HAP-1 (cell line): ENCODE measurements around the gene HTR7.

Source experiments
- DNase-seq, 2 experiments: peaks; one replicate each; pipeline ENCODE4 v3.0.0-alpha.2; 2016 to 2020; ENCODE audit warnings: low spot score in 2 of 2
- H3K27me3 ChIP-seq: fragments of 250-450 bp; sonication (Bioruptor Pico); 2 replicates; pipeline ENCODE4 v1.5.1; 2020; ENCODE audit warnings: low read depth, mild to moderate bottlenecking, moderate library complexity
- H3K36me3 ChIP-seq: fragments of 250-450 bp; sonication (Bioruptor Pico); replicated peaks from 2 replicates; pipeline ENCODE4 v1.5.1; 2020; ENCODE audit warnings: mild to moderate bottlenecking
- H3K4me1 ChIP-seq: fragments of 250-450 bp; sonication (Bioruptor Pico); 2 replicates; pipeline ENCODE4 v1.5.1; 2020; ENCODE audit warnings: mild to moderate bottlenecking
- H3K4me3 ChIP-seq: fragments of 250-450 bp; sonication (Bioruptor Pico); 2 replicates; pipeline ENCODE4 v1.5.1; 2020; ENCODE audit warnings: mild to moderate bottlenecking, moderate library complexity
- H3K9me3 ChIP-seq: fragments of 250-450 bp; sonication (Bioruptor Pico); 2 replicates; pipeline ENCODE4 v1.5.1; 2020; ENCODE audit warnings: mild to moderate bottlenecking, moderate library complexity
- in situ Hi-C: fragments of 300-500 bp; cut with MboI; formaldehyde crosslinking; loops from 3 replicates; pipeline ENCODE4 v1.14.3; 2020; ENCODE audit warnings: low sequenced_read_pairs, inconsistent platforms, mixed read lengths

Gene HTR7

GRCh38 chr10:90779548-90779947 is 78.3 kb downstream of the HTR7 start:
- H3K27me3 ChIP-seq, result no peaks in the 10 kb centered on the region; the same call in 1 of the 2 replicates
- H3K4me1 ChIP-seq, result no peaks in the 10 kb centered on the region
- no peaks in the 10 kb centered on the region for H3K36me3 ChIP-seq
- H3K9me3 ChIP-seq, result no peaks in the 10 kb centered on the region
- in situ Hi-C loops, result no loop called here
- H3K4me3 ChIP-seq, result no peak overlapping the region
- DNase-seq, result peak; percentile 11 to 17

DNA sequence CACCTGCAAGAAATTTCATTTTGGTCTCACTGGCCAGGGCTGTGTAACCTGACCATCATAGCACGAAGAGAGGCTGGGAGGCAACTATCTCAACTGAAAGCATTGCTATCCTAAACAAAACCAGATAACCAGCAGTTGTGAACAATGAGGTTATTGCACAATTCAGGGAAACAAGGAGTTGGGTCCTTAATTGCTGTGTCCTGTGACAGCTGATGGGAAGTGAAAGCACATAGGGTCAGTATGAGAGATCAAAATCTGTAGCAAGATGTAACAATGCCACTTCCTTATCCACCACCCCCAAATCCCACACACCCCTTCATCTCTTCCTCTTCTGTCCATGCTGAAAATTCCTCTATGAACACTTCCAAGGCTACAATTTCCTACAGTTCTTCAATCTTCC is 80.2 kb downstream of the HTR7 start:
- no peak for DNase-seq
- H3K27me3 ChIP-seq, result no peaks in the 10 kb centered on the region; the same call in 1 of the 2 replicates
- H3K9me3 ChIP-seq, result no peaks in the 10 kb centered on the region
- in situ Hi-C loops, result no loop called here
- no peaks in the 10 kb centered on the region for H3K36me3 ChIP-seq
- H3K4me3 ChIP-seq, result no peak overlapping the region
- no peaks in the 10 kb centered on the region for H3K4me1 ChIP-seq

GRCh38 chr10:90775351-90776028 is 82.3 kb downstream of the HTR7 start:
- no peak for DNase-seq
- Histone ChIP-seq H3K4me1 (no peaks in the 10 kb centered on the region), H3K36me3 (no peaks in the 10 kb centered on the region), H3K9me3 (no peaks in the 10 kb centered on the region), H3K27me3 (no peaks in the 10 kb centered on the region), H3K4me3 (no peak overlapping the region)
- in situ Hi-C loops, result no loop called here

- Histone ChIP-seq H3K4me3 (no peak overlapping the region), H3K36me3 (no peaks in the 10 kb centered on the region), H3K9me3 (no peaks in the 10 kb centered on the region), H3K27me3 (no peaks in the 10 kb centered on the region), H3K4me1 (no peaks in the 10 kb centered on the region)
- DNase-seq, result no peak
- in situ Hi-C loops, result no loop called here
Measured at GRCh38 chr10:90769946-90770841, 87.6 kb downstream of the HTR7 start.

DNA sequence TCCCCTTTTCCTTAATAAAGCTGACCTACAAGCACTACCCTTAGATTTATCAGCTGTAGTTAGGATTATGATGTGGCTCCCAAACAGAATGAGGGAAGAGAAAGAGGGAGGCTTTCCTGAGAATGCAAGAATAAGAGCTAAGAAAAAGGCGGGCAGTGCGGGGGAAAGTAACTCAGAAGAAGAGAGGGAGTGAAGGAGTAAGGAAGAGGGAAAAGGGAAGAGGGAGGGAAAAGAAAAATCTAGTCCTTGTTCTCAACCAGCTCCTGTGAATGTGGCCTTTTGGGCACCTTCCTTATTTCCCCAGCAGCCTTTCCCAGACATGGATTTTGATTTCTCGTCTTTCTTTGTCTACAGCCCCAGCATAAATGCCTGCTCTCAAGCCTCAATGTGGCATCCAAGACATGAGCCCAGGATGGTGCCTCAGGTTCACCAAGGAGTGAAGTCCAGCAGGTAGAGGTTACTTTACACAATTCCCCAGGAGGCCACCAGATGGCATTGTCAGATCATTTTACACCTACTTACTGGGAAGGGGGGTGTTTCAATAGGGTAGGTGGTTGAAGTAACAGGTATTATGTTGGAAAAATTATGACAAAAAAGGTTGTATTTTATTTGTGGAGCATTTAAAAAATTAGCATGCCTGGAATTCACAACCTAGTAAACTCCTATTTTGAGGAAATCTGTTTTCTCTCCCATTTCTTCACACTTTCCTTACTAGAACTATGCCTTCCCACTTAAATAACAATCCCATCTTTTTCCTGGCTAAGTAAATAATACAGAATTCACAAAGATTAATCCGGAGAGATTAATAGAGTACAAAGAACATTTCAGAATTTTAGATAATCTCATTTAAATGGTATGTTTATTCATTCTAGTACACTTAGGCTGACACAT is 106.5 kb downstream of the HTR7 start:
- in situ Hi-C loops, result loop anchor here (5.0 kb wide), 1 partner anchor 116 kb away; no protein-coding TSS in a partner anchor
- no peaks in the 10 kb centered on the region for H3K36me3 ChIP-seq
- no peaks in the 10 kb centered on the region for H3K9me3 ChIP-seq
- peaks cover 6% of the 10 kb centered on the region for H3K4me1 ChIP-seq
- H3K27me3 ChIP-seq, result peaks cover 45% of the 10 kb centered on the region
- peak; percentile 39 to 65 for DNase-seq
- no peak overlapping the region for H3K4me3 ChIP-seq

- in situ Hi-C loops, result no loop called here
- H3K9me3 ChIP-seq, result no peaks in the 10 kb centered on the region
- H3K4me3 ChIP-seq, result no peak overlapping the region
- DNase-seq, result no peak
- H3K4me1 ChIP-seq, result no peaks in the 10 kb centered on the region
- H3K27me3 ChIP-seq, result peaks cover 12% of the 10 kb centered on the region; the same call in 1 of the 2 replicates
- H3K36me3 ChIP-seq, result no peaks in the 10 kb centered on the region
Measured at GRCh38 chr10:90746829-90747228, 111.0 kb downstream of the HTR7 start.

DNA sequence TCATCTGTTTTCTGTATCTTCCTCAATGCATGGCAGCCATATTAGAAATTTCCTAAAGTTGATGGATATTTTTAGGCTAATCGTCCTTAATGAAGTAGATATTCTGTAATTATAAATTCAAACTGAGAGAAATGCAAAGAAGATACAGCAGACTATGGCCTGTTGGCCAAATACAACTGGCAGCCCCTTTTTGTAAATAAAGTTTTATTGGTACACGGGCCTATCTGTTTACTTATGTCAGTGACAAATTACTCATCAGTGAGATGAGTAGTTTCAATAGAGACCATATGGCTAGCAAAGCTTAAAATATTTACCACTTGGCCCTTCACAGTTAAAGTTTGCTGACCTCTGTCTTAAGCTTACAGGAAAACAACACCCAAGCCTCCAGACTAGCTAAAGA is 112.3 kb downstream of the HTR7 start:
- in situ Hi-C loops, result no loop called here
- peaks cover 8% of the 10 kb centered on the region; the same call in 1 of the 2 replicates for H3K27me3 ChIP-seq
- no peak for DNase-seq

GRCh38 chr10:90743291-90743690 is 114.5 kb downstream of the HTR7 start:
- Histone ChIP-seq H3K27me3 (peaks cover under 1% of the 10 kb centered on the region), H3K9me3 (no peaks in the 10 kb centered on the region), H3K36me3 (no peaks in the 10 kb centered on the region), H3K4me3 (no peak overlapping the region), H3K4me1 (no peaks in the 10 kb centered on the region)
- in situ Hi-C loops, result no loop called here
- DNase-seq, result no peak

More for the DNA sequence above, 112.3 kb downstream of the HTR7 start:
- Histone ChIP-seq H3K36me3 (no peaks in the 10 kb centered on the region), H3K9me3 (no peaks in the 10 kb centered on the region), H3K4me3 (no peak overlapping the region), H3K4me1 (no peaks in the 10 kb centered on the region)

DNA sequence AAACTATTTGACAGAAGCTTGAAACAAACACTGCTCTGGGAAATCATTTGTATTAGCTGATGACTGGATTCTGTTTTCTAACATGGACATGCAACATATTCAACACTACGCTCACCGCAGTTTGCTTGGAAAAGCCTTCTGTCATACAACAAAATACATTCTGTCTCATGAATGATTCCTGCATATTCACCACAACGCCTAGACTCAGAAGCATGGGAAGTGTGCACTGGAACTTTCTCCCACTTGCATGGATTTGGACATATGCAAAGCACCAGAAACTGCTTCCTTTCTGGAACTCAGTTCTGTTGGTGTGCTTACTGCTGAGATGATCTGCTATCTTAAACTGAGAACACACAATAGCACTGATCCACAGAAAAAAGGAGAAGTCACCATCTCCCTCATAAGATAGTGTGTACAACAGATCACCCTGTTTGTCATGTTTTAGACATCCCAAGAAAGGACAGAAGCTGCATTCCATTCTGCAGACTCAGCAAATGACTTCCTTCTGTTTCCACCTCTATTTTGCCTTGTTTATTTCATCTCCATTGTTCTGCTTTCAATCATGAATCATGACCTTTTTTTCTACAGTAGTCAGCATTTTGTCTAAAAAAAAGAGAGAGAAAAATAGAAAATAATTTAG is 115.8 kb downstream of the HTR7 start:
- Histone ChIP-seq H3K4me1 (no peaks in the 10 kb centered on the region), H3K36me3 (no peaks in the 10 kb centered on the region), H3K4me3 (no peak overlapping the region), H3K27me3 (peaks cover 2% of the 10 kb centered on the region; the same call in 1 of the 2 replicates), H3K9me3 (no peaks in the 10 kb centered on the region)
- no peak for DNase-seq
- in situ Hi-C loops, result no loop called here

DNA sequence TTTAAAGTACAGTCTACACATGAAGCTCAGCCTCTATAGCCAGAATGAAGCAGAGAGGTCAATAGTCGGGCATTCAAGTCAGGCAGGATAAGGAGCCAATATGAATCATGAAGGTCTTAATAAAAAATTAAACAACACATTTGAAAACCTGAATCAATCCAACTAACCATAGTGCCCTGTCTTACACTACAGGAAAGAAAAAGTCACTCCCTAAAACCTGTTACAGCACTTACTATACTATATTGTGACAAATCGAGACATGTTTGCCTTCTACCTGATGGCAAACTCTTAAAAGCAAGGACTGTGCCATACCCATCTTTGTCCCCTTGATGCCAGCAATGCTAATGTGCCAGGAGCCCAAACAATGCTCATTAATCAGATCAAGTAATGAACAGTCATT is 117.6 kb downstream of the HTR7 start:
- no peak for DNase-seq
- H3K36me3 ChIP-seq, result no peaks in the 10 kb centered on the region
- H3K4me1 ChIP-seq, result no peaks in the 10 kb centered on the region
- H3K27me3 ChIP-seq, result peaks cover 2% of the 10 kb centered on the region; the same call in 1 of the 2 replicates
- H3K9me3 ChIP-seq, result no peaks in the 10 kb centered on the region
- no peak overlapping the region for H3K4me3 ChIP-seq
- in situ Hi-C loops, result no loop called here

DNA sequence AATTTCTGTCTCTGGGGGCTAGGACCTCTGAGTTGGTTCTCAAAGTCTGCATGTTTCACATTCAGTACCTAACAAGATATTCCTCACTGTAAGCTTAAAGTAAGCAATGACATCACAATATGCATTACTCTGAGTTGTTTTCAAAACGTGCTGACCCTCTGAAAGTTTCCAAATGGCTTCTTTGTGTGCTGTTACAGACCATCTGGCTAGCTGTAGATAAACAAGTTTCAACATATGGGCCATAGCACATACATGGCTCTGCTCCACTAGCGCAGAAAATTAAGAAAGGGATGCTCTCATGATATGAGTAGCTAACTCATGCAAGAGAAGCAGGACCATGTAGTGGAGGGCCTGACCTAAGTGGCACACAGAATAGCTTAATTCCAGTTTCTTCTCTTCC is 119.0 kb downstream of the HTR7 start:
- no peak overlapping the region for H3K4me3 ChIP-seq
- in situ Hi-C loops, result no loop called here
- DNase-seq, result no peak

GRCh38 chr10:90734415-90734814 is 123.4 kb downstream of the HTR7 start:
- Histone ChIP-seq H3K27me3 (peaks cover 5% of the 10 kb centered on the region; the same call in 1 of the 2 replicates), H3K36me3 (no peaks in the 10 kb centered on the region), H3K4me1 (no peaks in the 10 kb centered on the region), H3K9me3 (no peaks in the 10 kb centered on the region), H3K4me3 (no peak overlapping the region)
- DNase-seq, result no peak
- in situ Hi-C loops, result no loop called here

More for the DNA sequence above, 119.0 kb downstream of the HTR7 start:
- peaks cover 2% of the 10 kb centered on the region; the same call in 1 of the 2 replicates for H3K27me3 ChIP-seq
- no peaks in the 10 kb centered on the region for H3K36me3 ChIP-seq
- H3K4me1 ChIP-seq, result no peaks in the 10 kb centered on the region
- no peaks in the 10 kb centered on the region for H3K9me3 ChIP-seq

GRCh38 chr10:90732581-90732980 is 125.3 kb downstream of the HTR7 start:
- Histone ChIP-seq H3K4me1 (no peaks in the 10 kb centered on the region), H3K9me3 (no peaks in the 10 kb centered on the region), H3K36me3 (no peaks in the 10 kb centered on the region), H3K4me3 (no peak overlapping the region), H3K27me3 (peaks cover 3% of the 10 kb centered on the region; the same call in 1 of the 2 replicates)
- no peak for DNase-seq
- in situ Hi-C loops, result no loop called here
